CD14-positive monocyte (primary cell): ENCODE results near the gene P2RX3. TPM values are rescaled to one million over a fixed set of nuclear protein-coding genes. Genes with fewer than 3 reads are reported as not detected.

Source experiments
- DNase-seq, 3 donors: peaks; one replicate each; pipeline ENCODE4 v3.0.0-alpha.2; 2011 to 2022
- H2AFZ ChIP-seq: 2 replicates; pipeline ENCODE4 v1.6.0; 2012; ENCODE audit warnings: mild to moderate bottlenecking, low read depth, low read length, inconsistent platforms; ENCODE audit not compliant: insufficient read depth, poor library complexity, severe bottlenecking
- H3K27ac ChIP-seq, 2 donors: 1 replicate in 1 of 2; 2 replicates in 1 of 2; pipeline ENCODE4 v1.5.1; 2012 to 2013; ENCODE audit warnings: low read length in 2 of 2, control low read depth in 1 of 2, inconsistent platforms in 1 of 2, low read depth in 1 of 2, mild to moderate bottlenecking in 1 of 2
- H3K27me3 ChIP-seq, 2 donors: one replicate each; pipeline versions ENCODE4 v1.6.0 to v1.6.1; 2011 to 2013; ENCODE audit warnings: low read length in 2 of 2; ENCODE audit not compliant: control insufficient read depth in 2 of 2, insufficient read depth in 2 of 2
- H3K36me3 ChIP-seq, 2 donors: replicated peaks in 1 of 2; 1 replicate in 1 of 2; 2 replicates in 1 of 2; pipeline versions ENCODE4 v1.5.1 to v1.6.1; 2012 to 2013; ENCODE audit warnings: low read length in 2 of 2, control low read depth in 1 of 2, inconsistent platforms in 1 of 2, mild to moderate bottlenecking in 1 of 2; ENCODE audit not compliant: insufficient read depth in 2 of 2, control insufficient read depth in 1 of 2
- H3K4me1 ChIP-seq, 2 donors: 1 replicate in 1 of 2; 2 replicates in 1 of 2; pipeline versions ENCODE4 v1.5.1 to v1.6.1; 2012 to 2013; ENCODE audit warnings: low read length in 2 of 2, control low read depth in 1 of 2, inconsistent platforms in 1 of 2, mild to moderate bottlenecking in 1 of 2, moderate library complexity in 1 of 2; ENCODE audit not compliant: insufficient read depth in 2 of 2, control insufficient read depth in 1 of 2
- H3K4me2 ChIP-seq: replicated peaks from 2 replicates; pipeline ENCODE3; 2012; ENCODE audit warnings: low read length, moderate library complexity, mild to moderate bottlenecking; ENCODE audit not compliant: poor library complexity, severe bottlenecking; ENCODE audit errors: extremely low read depth
- H3K4me3 ChIP-seq, 3 experiments: fragments of 200-600 bp in 1 of 3; sonication (generic) in 1 of 3; replicated peaks in 1 of 3; 1 replicate in 2 of 3; 2 replicates in 1 of 3; pipeline ENCODE4 v1.5.1; 2011 to 2013; ENCODE audit warnings: low read length in 3 of 3, mild to moderate bottlenecking in 3 of 3, control low read depth in 2 of 3, low read depth in 2 of 3, inconsistent platforms in 1 of 3, moderate library complexity in 1 of 3
- H3K79me2 ChIP-seq: 2 replicates; pipeline ENCODE4 v1.6.0; 2012; ENCODE audit warnings: mild to moderate bottlenecking, control low read depth, inconsistent platforms, low read length, moderate library complexity; ENCODE audit not compliant: insufficient read depth
- H3K9ac ChIP-seq: 2 replicates; pipeline ENCODE4 v1.6.0; 2017; ENCODE audit warnings: low read length, mild to moderate bottlenecking; ENCODE audit not compliant: insufficient read depth, poor library complexity, severe bottlenecking
- H3K9me3 ChIP-seq, 2 donors: replicated peaks in 1 of 2; 1 replicate in 1 of 2; 2 replicates in 1 of 2; pipeline versions ENCODE4 v1.5.1 to v1.6.1; 2012 to 2013; ENCODE audit warnings: low read length in 2 of 2, control low read depth in 1 of 2; ENCODE audit not compliant: control insufficient read depth in 1 of 2, insufficient read depth in 1 of 2
- H4K20me1 ChIP-seq: 2 replicates; pipeline ENCODE4 v1.6.0; 2012; ENCODE audit warnings: mild to moderate bottlenecking, low read length, control low read depth, moderate library complexity; ENCODE audit not compliant: insufficient read depth
- H3K27ac Mint-ChIP-seq, 7 donors: one replicate each; pipeline ENCODE4 v1.8.0; 2020; ENCODE audit warnings: mild to moderate bottlenecking in 7 of 7, mixed read lengths in 7 of 7, moderate library complexity in 6 of 7, inconsistent platforms in 2 of 7
- H3K27me3 Mint-ChIP-seq, 3 donors: one replicate each; pipeline ENCODE4 v1.8.0; 2021 to 2022; ENCODE audit warnings: low read depth in 3 of 3, mild to moderate bottlenecking in 3 of 3, mixed read lengths in 3 of 3, moderate library complexity in 3 of 3, inconsistent platforms in 1 of 3
- H3K36me3 Mint-ChIP-seq, 2 donors: one replicate each; pipeline ENCODE4 v1.8.0; 2020; ENCODE audit warnings: mixed read lengths in 2 of 2, inconsistent platforms in 1 of 2, mild to moderate bottlenecking in 1 of 2
- H3K4me1 Mint-ChIP-seq: one replicate; pipeline ENCODE4 v1.8.0; 2020; ENCODE audit warnings: mild to moderate bottlenecking, mixed read lengths
- H3K4me3 Mint-ChIP-seq, 2 donors: one replicate each; pipeline ENCODE4 v1.8.0; 2020; ENCODE audit warnings: mild to moderate bottlenecking in 2 of 2, mixed read lengths in 2 of 2, moderate library complexity in 1 of 2
- H3K9me3 Mint-ChIP-seq, 7 donors: one replicate each; pipeline ENCODE4 v1.8.0; 2020 to 2022; ENCODE audit warnings: mixed read lengths in 7 of 7, mild to moderate bottlenecking in 6 of 7, moderate library complexity in 6 of 7, inconsistent platforms in 2 of 7
- WGBS: methylation state at CpG from one replicate; pipeline ENCODE4 v1.1.5; 2013; ENCODE audit warnings: missing lambda C conversion rate; ENCODE audit not compliant: insufficient coverage; 5-methylcytosine and 5-hydroxymethylcytosine counted together
- intact Hi-C, 2 donors: fragments of 100-400 bp; cut with micrococcal nuclease; formaldehyde crosslinking; loops; one replicate each; pipeline versions ENCODE4 v1.15.0 to v1.15.1; 2023
- polyA plus RNA-seq, 3 donors: library from polyadenylated mRNA; depleted of rRNA in 1 of 3; unstranded in 2 of 3; stranded (reverse) in 1 of 3; fragments of 300-500 nt in 2 of 3; fragments of >200 nt in 1 of 3; fragmentation: Illumina TruSeq in 2 of 3; gene quantifications; 1 replicate in 2 of 3; 2 replicates in 1 of 3; pipeline ENCODE4 v1.2.3, GENCODE V29; 2012 to 2021
- TF ChIP-seq, protein P1 (sequence below): fragments of 200-600 bp; IDR thresholded peaks from one replicate; pipeline ENCODE4 v1.8.0; 2022; ENCODE audit warnings: antibody characterized with exemption, mild to moderate bottlenecking

The P2RX3 gene
- polyA plus RNA-seq, 3 donors: not detected

DNA sequence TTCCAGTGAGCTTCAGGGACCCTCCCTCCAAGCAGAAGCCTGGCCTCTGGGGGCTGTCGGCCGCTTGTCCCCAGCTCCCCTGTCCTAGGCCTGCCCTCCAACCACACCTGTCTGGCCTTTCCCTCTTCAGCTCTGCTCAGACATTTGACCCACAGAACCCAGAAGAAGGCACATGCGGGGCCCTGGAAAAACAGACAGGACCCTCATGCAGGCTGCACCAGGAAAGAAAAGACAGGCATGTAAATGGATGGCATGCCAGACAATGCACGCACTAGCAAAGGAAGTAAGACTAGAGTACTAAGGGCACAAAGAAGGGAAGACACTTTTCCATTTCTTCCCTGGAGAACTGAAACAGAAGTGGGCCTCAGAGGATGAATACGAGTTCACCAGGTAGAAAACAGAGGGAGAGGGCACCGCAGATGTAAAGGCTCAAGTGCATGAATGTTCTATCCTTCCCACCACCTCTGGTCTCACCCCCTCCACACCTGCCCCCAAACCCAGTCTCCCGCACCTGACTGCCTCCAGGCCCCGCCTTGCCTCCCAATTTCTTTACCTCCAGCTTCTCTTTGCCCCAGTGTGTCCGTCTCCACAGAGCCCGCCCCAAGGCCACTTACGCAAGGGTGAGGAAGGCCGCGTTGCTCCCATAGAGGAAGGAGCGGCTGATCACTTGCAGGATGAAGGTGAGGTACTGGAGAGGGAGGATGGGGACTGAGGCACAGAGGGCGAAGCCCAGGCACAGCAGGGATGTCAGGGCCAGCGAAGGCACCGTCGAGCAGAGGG lies 71.4 kb downstream of the P2RX3 start:
- H4K20me1 ChIP-seq: peaks cover 78% of the 10 kb centered on the region
- peaks cover 83 to 89% of the 10 kb centered on the region in 2 donors for H3K36me3 Mint-ChIP-seq
- H3K4me1 Mint-ChIP-seq: peaks cover 30% of the 10 kb centered on the region
- peaks cover 25 to 26% of the 10 kb centered on the region in 2 donors for H3K4me1 ChIP-seq
- H3K27ac ChIP-seq: peak overlapping the region in 1 of 2 donors; percentile 63
- H3K4me3 Mint-ChIP-seq: no peak overlapping the region
- DNase-seq: no peak
- peaks cover 75 to 88% of the 10 kb centered on the region in 2 donors for H3K36me3 ChIP-seq
- peaks cover 0 to 4% (median 0%) of the 10 kb centered on the region in 7 donors for H3K9me3 Mint-ChIP-seq
- H3K4me3 ChIP-seq: no peak overlapping the region
- peaks cover 26% of the 10 kb centered on the region for H3K79me2 ChIP-seq
- 80% methylated on average over 13 of the region's 18 CpGs for WGBS
- peak overlapping the region in 6 of 7 donors; percentile 18 to 78 (median 62) for H3K27ac Mint-ChIP-seq
- H3K9me3 ChIP-seq: no peaks in the 10 kb centered on the region
- no peak overlapping the region for H3K9ac ChIP-seq
- H3K27me3 ChIP-seq: no peaks in the 10 kb centered on the region
- TF ChIP-seq, protein P1, sequence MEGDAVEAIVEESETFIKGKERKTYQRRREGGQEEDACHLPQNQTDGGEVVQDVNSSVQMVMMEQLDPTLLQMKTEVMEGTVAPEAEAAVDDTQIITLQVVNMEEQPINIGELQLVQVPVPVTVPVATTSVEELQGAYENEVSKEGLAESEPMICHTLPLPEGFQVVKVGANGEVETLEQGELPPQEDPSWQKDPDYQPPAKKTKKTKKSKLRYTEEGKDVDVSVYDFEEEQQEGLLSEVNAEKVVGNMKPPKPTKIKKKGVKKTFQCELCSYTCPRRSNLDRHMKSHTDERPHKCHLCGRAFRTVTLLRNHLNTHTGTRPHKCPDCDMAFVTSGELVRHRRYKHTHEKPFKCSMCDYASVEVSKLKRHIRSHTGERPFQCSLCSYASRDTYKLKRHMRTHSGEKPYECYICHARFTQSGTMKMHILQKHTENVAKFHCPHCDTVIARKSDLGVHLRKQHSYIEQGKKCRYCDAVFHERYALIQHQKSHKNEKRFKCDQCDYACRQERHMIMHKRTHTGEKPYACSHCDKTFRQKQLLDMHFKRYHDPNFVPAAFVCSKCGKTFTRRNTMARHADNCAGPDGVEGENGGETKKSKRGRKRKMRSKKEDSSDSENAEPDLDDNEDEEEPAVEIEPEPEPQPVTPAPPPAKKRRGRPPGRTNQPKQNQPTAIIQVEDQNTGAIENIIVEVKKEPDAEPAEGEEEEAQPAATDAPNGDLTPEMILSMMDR: no peak
- no peak overlapping the region for H3K4me2 ChIP-seq
- intact Hi-C loops: no loop called here
- H3K27me3 Mint-ChIP-seq: peaks cover 0 to 5% (median 4%) of the 10 kb centered on the region in 3 donors
- H2AFZ ChIP-seq: no peak overlapping the region

DNA sequence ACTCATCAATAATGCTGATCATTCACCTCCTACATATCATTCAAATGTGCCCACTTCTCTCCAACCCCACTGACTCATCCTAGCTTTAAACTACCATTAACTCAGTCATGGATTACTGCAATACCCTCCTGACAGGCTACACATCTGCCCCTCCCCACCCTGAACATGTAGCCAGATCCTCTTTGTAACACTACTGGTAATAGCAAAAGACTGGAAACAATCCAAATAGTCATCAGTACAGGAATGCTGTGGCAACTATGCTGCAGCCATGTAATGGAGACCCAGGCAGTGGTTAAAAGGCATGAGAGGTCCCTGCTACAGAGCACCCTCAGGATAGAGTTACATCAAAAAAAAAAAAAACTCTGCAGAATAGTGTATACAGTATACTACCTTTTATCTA lies 72.1 kb downstream of the P2RX3 start:
- H3K9ac ChIP-seq: no peak overlapping the region
- H3K9me3 ChIP-seq: no peaks in the 10 kb centered on the region
- Mint-ChIP-seq H3K4me1 (peaks cover 28% of the 10 kb centered on the region), H3K9me3 (peaks cover 0 to 4% (median 0%) of the 10 kb centered on the region in 7 donors), H3K27me3 (peaks cover 0 to 5% (median 4%) of the 10 kb centered on the region in 3 donors), H3K4me3 (no peak overlapping the region), H3K36me3 (peaks cover 86 to 89% of the 10 kb centered on the region in 2 donors), H3K27ac (peak overlapping the region in 5 of 7 donors; percentile 2 to 83 (median 20))
- TF ChIP-seq, protein P1: no peak
- peaks cover 82 to 91% of the 10 kb centered on the region in 2 donors for H3K36me3 ChIP-seq
- peaks cover 30% of the 10 kb centered on the region for H3K79me2 ChIP-seq
- H4K20me1 ChIP-seq: peaks cover 85% of the 10 kb centered on the region
- intact Hi-C loops: no loop called here
- H3K4me1 ChIP-seq: peaks cover 25 to 26% of the 10 kb centered on the region in 2 donors
- no peak overlapping the region for H3K4me3 ChIP-seq
- no peak overlapping the region for H3K4me2 ChIP-seq
- H2AFZ ChIP-seq: no peak overlapping the region
- peak in 1 of 3 donors; percentile 49 for DNase-seq
- no peaks in the 10 kb centered on the region for H3K27me3 ChIP-seq
- peak overlapping the region in 1 of 2 donors; percentile 52 for H3K27ac ChIP-seq
